GM23248 (cell line): Measurements from ENCODE around the gene FRMD6. TPM values are rescaled to one million over a fixed set of nuclear protein-coding genes. Genes with fewer than 3 reads are reported as not detected.

Source experiments
- DNase-seq: peaks from one replicate; pipeline ENCODE4 v3.0.0-alpha.2; 2015
- H2AFZ ChIP-seq: fragments of 200-600 bp; sonication (generic); 2 replicates; pipeline ENCODE4 v1.6.1; 2016; ENCODE audit warnings: antibody characterized with exemption
- H3F3A ChIP-seq: fragments of 200-600 bp; sonication (generic); 2 replicates; pipeline ENCODE4 v1.6.1; 2016; ENCODE audit warnings: mild to moderate bottlenecking, antibody characterized with exemption, mixed run types; ENCODE audit not compliant: insufficient read depth
- H3K27ac ChIP-seq: fragments of 200-600 bp; sonication (generic); 2 replicates; pipeline ENCODE4 v1.5.1; 2016; ENCODE audit warnings: mild to moderate bottlenecking
- H3K27me3 ChIP-seq: fragments of 200-600 bp; sonication (generic); replicated peaks from 2 replicates; pipeline ENCODE4 v1.6.1; 2016; ENCODE audit warnings: mild to moderate bottlenecking; ENCODE audit not compliant: insufficient read depth
- H3K36me3 ChIP-seq: fragments of 200-600 bp; sonication (generic); 2 replicates; pipeline ENCODE4 v1.6.1; 2016; ENCODE audit warnings: low read depth, mild to moderate bottlenecking
- H3K4me1 ChIP-seq: fragments of 200-600 bp; sonication (generic); 2 replicates; pipeline ENCODE4 v1.6.1; 2016; ENCODE audit warnings: mild to moderate bottlenecking; ENCODE audit not compliant: insufficient read depth
- H3K4me2 ChIP-seq: fragments of 200-600 bp; sonication (generic); one replicate; pipeline ENCODE4 v1.6.1; 2016; ENCODE audit warnings: mild to moderate bottlenecking; ENCODE audit not compliant: unreplicated experiment
- H3K4me3 ChIP-seq: fragments of 200-600 bp; sonication (generic); 2 replicates; pipeline ENCODE4 v1.5.1; 2016; ENCODE audit warnings: mild to moderate bottlenecking
- H3K79me2 ChIP-seq: fragments of 200-600 bp; sonication (generic); 2 replicates; pipeline ENCODE4 v1.6.1; 2016; ENCODE audit warnings: mild to moderate bottlenecking; ENCODE audit not compliant: insufficient read depth
- H3K9ac ChIP-seq: fragments of 200-600 bp; sonication (generic); 2 replicates; pipeline ENCODE4 v1.6.1; 2016; ENCODE audit warnings: mild to moderate bottlenecking
- H3K9me2 ChIP-seq: fragments of 200-600 bp; sonication (generic); 2 replicates; pipeline ENCODE4 v1.6.1; 2016; ENCODE audit warnings: mixed run types, mild to moderate bottlenecking, moderate library complexity; ENCODE audit not compliant: insufficient read depth
- H3K9me3 ChIP-seq: fragments of 200-600 bp; sonication (generic); one replicate; pipeline ENCODE4 v1.6.1; 2017; ENCODE audit warnings: low read depth
- H4K20me1 ChIP-seq: fragments of 200-600 bp; sonication (generic); 2 replicates; pipeline ENCODE4 v1.6.0; 2016; ENCODE audit not compliant: insufficient read depth
- EZH2 ChIP-seq: fragments of 200-600 bp; sonication (generic); IDR thresholded peaks from 2 replicates; pipeline ENCODE4 v1.6.1; 2018; ENCODE audit warnings: antibody characterized with exemption, mild to moderate bottlenecking; ENCODE audit not compliant: insufficient read depth, poor library complexity, severe bottlenecking
- EZH2phosphoT487 ChIP-seq: fragments of 200-600 bp; sonication (generic); IDR thresholded peaks from 2 replicates; pipeline ENCODE4 v1.6.1; 2018; ENCODE audit warnings: antibody characterized with exemption, moderate library complexity, mild to moderate bottlenecking, low read depth; ENCODE audit not compliant: insufficient read depth
- WGBS, 2 experiments: methylation state at CpG; one replicate each; pipeline ENCODE4 v1.1.6; 2015 to 2017; ENCODE audit warnings: low lambda C conversion rate in 2 of 2, low coverage in 1 of 2; ENCODE audit errors: missing lambda C conversion rate in 2 of 2; 5-methylcytosine and 5-hydroxymethylcytosine counted together
- in situ Hi-C: fragments of 300-500 bp; cut with MboI; formaldehyde crosslinking; loops from 2 replicates; pipeline ENCODE4 v1.15.0; 2020
- polyA plus RNA-seq: library from polyadenylated mRNA; unstranded; fragments of >200 nt; fragmentation: Nextera tagmentation; extraction: Ambion mirVana; gene quantifications from 2 replicates; pipeline ENCODE4 v1.2.1, GENCODE V29; 2016
- total RNA-seq: library from RNA; depleted of rRNA; stranded (reverse); fragments of >200 nt; shearing (Covaris generic); gene quantifications from 2 replicates; pipeline ENCODE4 v1.2.3, GENCODE V29; 2014

The FRMD6 gene
- total and polyA plus RNA-seq, 2 experiments from 2014 or later, result 550 to 795 TPM

GRCh38 chr14:51616724-51617409, 34.8 kb upstream of the FRMD6 start:
- 33% methylated on average over 4 of the region's 4 CpGs for WGBS, 2 experiments
- Histone ChIP-seq H3K9me3 (no peaks in the 10 kb centered on the region), H3K36me3 (no peaks in the 10 kb centered on the region), H3K9me2 (no peaks in the 10 kb centered on the region; the same call in 1 of the 2 replicates), H4K20me1 (no peaks in the 10 kb centered on the region), H3K27me3 (no peaks in the 10 kb centered on the region), H3K9ac (peak overlapping the region; percentile 26), H3K27ac (peak overlapping the region; percentile 64), H3K4me2 (peak overlapping the region; percentile 53), H3K4me1 (peaks cover 36% of the 10 kb centered on the region), H2AFZ (no peak overlapping the region), H3F3A (peaks cover 17% of the 10 kb centered on the region), H3K79me2 (peaks cover 29% of the 10 kb centered on the region), H3K4me3 (no peak overlapping the region)
- in situ Hi-C loops, result no loop called here
- peak; percentile 82 for DNase-seq
- TF ChIP-seq EZH2phosphoT487 (no peak), EZH2 (no peak)

- peaks cover 11% of the 10 kb centered on the region for H3F3A ChIP-seq
- H3K9ac ChIP-seq, result no peak overlapping the region
- no peaks in the 10 kb centered on the region for H3K9me3 ChIP-seq
- in situ Hi-C loops, result no loop called here
- H3K4me1 ChIP-seq, result peaks cover 32% of the 10 kb centered on the region
- no peaks in the 10 kb centered on the region for H4K20me1 ChIP-seq
- peaks cover 21% of the 10 kb centered on the region for H3K79me2 ChIP-seq
- no peak overlapping the region for H3K27ac ChIP-seq
- no peak overlapping the region for H2AFZ ChIP-seq
- no peak overlapping the region for H3K4me3 ChIP-seq
- no peak for DNase-seq
- no peaks in the 10 kb centered on the region; the same call in 1 of the 2 replicates for H3K9me2 ChIP-seq
- TF ChIP-seq EZH2phosphoT487 (no peak), EZH2 (no peak)
- H3K36me3 ChIP-seq, result no peaks in the 10 kb centered on the region
- H3K4me2 ChIP-seq, result no peak overlapping the region
- H3K27me3 ChIP-seq, result no peaks in the 10 kb centered on the region
- WGBS, 2 experiments, result 72 to 78% methylated on average over 4 of the region's 4 CpGs
These were observed 32.1 kb upstream of the FRMD6 start for GRCh38 chr14:51619561-51619960.

GRCh38 chr14:51620056-51620455, 31.7 kb upstream of the FRMD6 start:
- H3K9me2 ChIP-seq, result no peaks in the 10 kb centered on the region; the same call in 1 of the 2 replicates
- no peak overlapping the region for H3K4me3 ChIP-seq
- H3F3A ChIP-seq, result peaks cover 7% of the 10 kb centered on the region; the same call in 1 of the 2 replicates
- no peaks in the 10 kb centered on the region for H4K20me1 ChIP-seq
- in situ Hi-C loops, result no loop called here
- TF ChIP-seq EZH2phosphoT487, result no peak
- no peak for TF ChIP-seq EZH2
- H3K27me3 ChIP-seq, result no peaks in the 10 kb centered on the region
- peaks cover 21% of the 10 kb centered on the region for H3K79me2 ChIP-seq
- no peaks in the 10 kb centered on the region for H3K36me3 ChIP-seq
- H3K4me2 ChIP-seq, result no peak overlapping the region
- WGBS, 2 experiments, result 92 to 98% methylated on average over 2 of the region's 2 CpGs
- H3K9me3 ChIP-seq, result no peaks in the 10 kb centered on the region
- peaks cover 27% of the 10 kb centered on the region for H3K4me1 ChIP-seq
- no peak overlapping the region for H2AFZ ChIP-seq
- DNase-seq, result no peak
- no peak overlapping the region for H3K9ac ChIP-seq
- H3K27ac ChIP-seq, result no peak overlapping the region

- H3K36me3 ChIP-seq, result no peaks in the 10 kb centered on the region
- no peaks in the 10 kb centered on the region for H3K9me3 ChIP-seq
- H3K4me3 ChIP-seq, result no peak overlapping the region
These were observed 30.1 kb upstream of the FRMD6 start for GRCh38 chr14:51621654-51622053.

More at GRCh38 chr14:51621654-51622053, 30.1 kb upstream of the FRMD6 start:
- Histone ChIP-seq H4K20me1 (no peaks in the 10 kb centered on the region), H3K79me2 (peaks cover 9% of the 10 kb centered on the region), H2AFZ (no peak overlapping the region), H3K4me2 (no peak overlapping the region), H3K27ac (no peak overlapping the region), H3K9me2 (no peaks in the 10 kb centered on the region; the same call in 1 of the 2 replicates), H3K9ac (no peak overlapping the region), H3F3A (0 out of 2 replicates have a peak, but pooled peaks cover 6% of the 10 kb centered on the region), H3K4me1 (peaks cover 18% of the 10 kb centered on the region), H3K27me3 (no peaks in the 10 kb centered on the region)
- 99 to 100% methylated on average over 2 of the region's 2 CpGs for WGBS, 2 experiments
- TF ChIP-seq EZH2 (no peak), EZH2phosphoT487 (no peak)
- in situ Hi-C loops, result no loop called here
- no peak for DNase-seq
